Limb (tissue), 2 donors: ENCODE measurements around the gene ABCF2.

Source experiments
- DNase-seq, 2 donors: peaks; one replicate each; pipeline ENCODE4 v3.0.0-alpha.2; 2016; ENCODE audit errors: extremely low spot score in 2 of 2

Gene ABCF2

GRCh38 chr7:151225948-151226510 is 976 bp downstream of the ABCF2 start:
- no peak for DNase-seq

- no peak for DNase-seq
Observed at GRCh38 chr7:151223728-151224127, 3.3 kb downstream of the ABCF2 start.

DNA sequence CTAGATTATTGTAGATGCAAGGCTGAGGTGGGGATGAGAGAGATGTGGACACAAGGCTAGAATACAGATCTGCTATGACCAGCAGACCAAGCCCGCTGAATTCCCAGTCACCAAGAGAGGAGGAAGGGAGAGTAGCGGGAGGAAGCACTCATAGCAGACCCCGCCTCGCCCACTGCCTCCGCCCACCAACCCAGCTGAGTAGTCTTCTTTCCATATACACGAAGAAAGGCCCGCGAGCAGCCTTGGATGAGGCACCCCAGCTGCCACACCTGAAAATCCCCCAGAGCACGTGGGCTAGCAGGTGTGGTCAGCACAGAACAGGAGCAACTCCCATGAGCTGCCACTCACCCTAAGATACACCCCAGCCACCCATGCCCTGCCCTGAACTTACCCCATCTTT is 8.8 kb downstream of the ABCF2 start:
- DNase-seq, result no peak

DNA sequence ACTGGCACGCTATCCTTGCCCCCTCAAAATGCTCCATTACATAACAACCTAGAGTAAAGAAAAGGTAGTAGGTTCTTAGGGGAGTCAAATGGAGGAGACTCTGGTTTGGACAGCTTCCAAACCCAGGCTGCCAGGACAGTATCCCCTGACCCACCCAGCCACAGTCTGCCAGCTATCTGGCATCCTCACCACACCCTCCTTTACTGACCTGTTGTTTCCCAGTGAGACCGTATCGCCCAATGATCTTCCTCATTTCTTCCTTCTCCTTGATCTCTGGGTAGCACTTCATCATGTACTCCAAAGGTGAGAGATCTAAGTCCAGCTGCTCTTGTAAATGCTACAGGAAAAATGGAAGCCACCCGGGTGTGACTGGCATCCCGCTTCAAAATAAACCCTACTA is 11.6 kb downstream of the ABCF2 start:
- DNase-seq, result no peak

DNA sequence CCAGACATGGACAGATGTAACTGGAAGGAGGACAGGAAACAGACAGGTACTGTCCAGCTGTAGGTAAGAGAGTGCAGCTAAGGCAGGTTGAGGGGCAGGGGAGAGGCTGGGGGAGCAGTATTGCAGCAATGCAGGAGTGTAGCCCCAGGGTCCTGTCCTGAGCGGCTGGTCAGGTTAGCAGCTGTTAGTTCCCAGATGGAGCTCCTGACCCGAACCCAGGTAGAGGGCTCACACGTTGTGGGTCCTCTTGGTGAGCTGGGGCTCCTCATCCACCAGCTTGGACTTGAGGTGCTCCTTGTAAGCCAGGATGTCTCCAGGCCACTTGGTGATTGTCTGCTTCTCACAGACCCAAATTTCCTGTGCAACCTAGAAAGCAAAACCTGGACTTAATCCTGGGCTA is 13.2 kb downstream of the ABCF2 start:
- no peak for DNase-seq

- DNase-seq, result no peak
Observed at GRCh38 chr7:151212626-151213025, 14.4 kb downstream of the ABCF2 start.

GRCh38 chr7:151211155-151211772 is 15.7 kb downstream of the ABCF2 start:
- DNase-seq, result no peak

- DNase-seq, result no peak
Observed at GRCh38 chr7:151210087-151210854, 16.7 kb downstream of the ABCF2 start, which contains the start of gene H2BK1. Gene H2BK1 (minus strand): TSS chr7:151210488. CDS start chr7:151210318, 170 bp downstream.

- no peak for DNase-seq
Observed at GRCh38 chr7:151209588-151209987, 17.4 kb downstream of the ABCF2 start.

- no peak for DNase-seq
Observed at GRCh38 chr7:151208253-151208862, 18.6 kb downstream of the ABCF2 start.

GRCh38 chr7:151207804-151208203 is 19.2 kb downstream of the ABCF2 start:
- DNase-seq, result no peak

GRCh38 chr7:151207315-151207714 is 19.7 kb downstream of the ABCF2 start:
- no peak for DNase-seq

GRCh38 chr7:151206914-151207313 is 20.1 kb downstream of the ABCF2 start:
- no peak for DNase-seq

DNA sequence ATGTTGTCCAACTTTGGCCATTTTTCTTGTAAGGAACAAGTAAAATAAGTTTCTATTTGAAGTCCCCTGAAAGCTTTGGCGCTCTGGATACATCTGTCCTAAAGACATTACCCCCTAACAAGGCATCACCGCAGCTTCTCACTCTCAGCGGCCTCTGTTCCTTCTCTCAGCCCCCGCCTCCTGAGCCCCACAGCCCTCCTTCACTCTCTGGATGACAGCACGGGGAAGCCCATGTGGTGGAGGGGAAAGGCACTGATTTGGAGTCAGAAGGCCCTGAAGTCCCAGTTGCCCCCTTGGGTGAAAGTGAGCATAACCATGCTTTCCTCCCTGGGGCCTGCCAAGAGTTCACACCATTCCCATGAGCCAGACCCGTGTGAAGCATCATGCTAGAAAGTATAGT is 21.3 kb downstream of the ABCF2 start:
- no peak for DNase-seq

- no peak for DNase-seq
Observed at GRCh38 chr7:151204383-151205032, 22.5 kb downstream of the ABCF2 start.

DNA sequence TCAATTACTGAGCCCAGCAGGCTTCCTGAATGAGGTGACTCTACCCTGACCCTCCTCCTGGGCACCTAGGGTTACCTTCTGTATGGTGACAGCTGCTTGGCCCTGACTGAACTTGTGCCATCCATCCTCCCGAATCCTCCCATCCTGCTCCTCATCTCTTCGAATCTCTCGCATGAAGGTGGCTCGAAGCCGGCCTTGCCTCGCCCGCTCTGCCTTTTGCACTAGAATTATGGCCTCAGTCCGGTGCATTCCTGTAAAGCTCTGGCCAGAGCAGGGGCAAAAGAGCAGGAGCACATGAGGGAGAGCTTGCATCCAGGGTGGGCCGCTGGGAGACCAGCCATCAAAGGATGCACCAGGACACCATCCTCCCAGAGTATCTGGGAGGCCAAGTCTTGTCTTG is 24.2 kb downstream of the ABCF2 start:
- DNase-seq, result no peak

GRCh38 chr7:151201751-151202150 is 25.3 kb downstream of the ABCF2 start:
- DNase-seq, result no peak

DNA sequence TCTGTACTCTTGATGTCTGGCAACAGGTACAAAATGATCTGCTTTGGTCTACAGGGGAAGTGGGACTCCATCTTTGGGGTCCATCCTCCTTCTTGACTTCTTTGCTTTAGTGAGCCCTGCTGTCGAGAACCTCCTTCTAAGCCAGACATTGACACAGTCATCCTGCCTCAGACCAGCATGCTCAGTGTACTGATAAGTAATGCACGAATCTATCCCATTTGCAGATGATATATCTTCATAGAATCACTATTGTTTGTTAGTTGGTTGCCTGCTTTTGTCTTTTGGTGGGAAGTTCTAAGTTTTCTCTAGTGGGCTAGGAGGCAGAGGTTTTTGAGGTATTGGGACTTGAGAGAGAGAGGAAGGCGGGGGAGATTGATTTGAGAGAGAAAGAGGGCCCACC is 25.7 kb downstream of the ABCF2 start:
- DNase-seq, result no peak

- DNase-seq, result peak; percentile 5 to 63
Observed at GRCh38 chr7:151198945-151199848, 27.8 kb downstream of the ABCF2 start.

DNA sequence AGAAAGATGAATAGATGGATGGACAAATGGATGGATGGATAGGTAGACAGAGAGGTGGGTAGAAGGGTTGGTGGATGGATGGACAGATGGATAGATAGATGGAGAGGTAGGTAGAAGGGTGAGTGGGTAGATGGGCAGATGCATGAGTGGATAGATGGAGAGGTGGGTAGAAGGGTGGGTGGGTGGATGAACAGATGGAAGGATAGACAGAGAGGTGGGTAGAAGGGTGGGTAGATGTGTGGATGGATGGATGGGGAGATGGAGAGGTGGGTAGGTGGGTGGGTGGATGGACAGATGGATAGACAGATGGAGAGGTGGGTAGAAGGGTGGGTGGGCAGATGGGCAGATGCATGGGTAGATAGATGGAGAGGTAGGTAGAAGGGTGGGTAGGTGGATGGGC is 29.1 kb downstream of the ABCF2 start:
- DNase-seq, result no peak
